OCI-LY1 (cell line): ENCODE data around the gene C2CD4A.

Experiments
- CTCF ChIP-seq: fragments of 200-600 bp; sonication (generic), shearing (Covaris generic); IDR thresholded peaks from 2 replicates; pipeline ENCODE4 v1.5.1; 2017; ENCODE audit warnings: mild to moderate bottlenecking, antibody characterized with exemption, low read length, moderate library complexity, mixed read lengths
- EZH2 ChIP-seq: fragments of 200-600 bp; sonication (generic), shearing (Covaris generic); IDR thresholded peaks from 2 replicates; pipeline ENCODE4 v1.8.0; 2017; ENCODE audit warnings: borderline replicate concordance, mixed run types, mild to moderate bottlenecking, antibody characterized with exemption, low read length, moderate library complexity, mixed read lengths

- TF ChIP-seq CTCF (no peak), EZH2 (no peak)
These were observed 9.0 kb downstream of the C2CD4A start for GRCh38 chr15:62075595-62076277.
